HS-27A (cell line): ENCODE results near the gene ARL16.

ENCODE experiments used
- DNase-seq: peaks from one replicate; pipeline ENCODE4 v3.0.0-alpha.2; 2012; ENCODE audit warnings: low read depth, missing footprints

Gene ARL16

GRCh38 chr17:81712468-81713003 lies 28.9 kb upstream of the ARL16 start:
- DNase-seq: no peak

- no peak for DNase-seq
These were observed 28.3 kb upstream of the ARL16 start, which contains the start of gene SLC25A10 for GRCh38 chr17:81711814-81712467. Gene SLC25A10, plus strand, starts transcription at chr17:81712284. Its CDS starts 143 bp downstream, at chr17:81712427.

GRCh38 chr17:81710514-81711308 lies 27.1 kb upstream of the ARL16 start:
- no peak for DNase-seq

GRCh38 chr17:81708739-81709185 lies 25.2 kb upstream of the ARL16 start:
- no peak for DNase-seq

- DNase-seq: no peak
These were observed 24.4 kb upstream of the ARL16 start for GRCh38 chr17:81707725-81708646.

GRCh38 chr17:81706757-81707624 lies 23.4 kb upstream of the ARL16 start:
- no peak for DNase-seq

GRCh38 chr17:81706232-81706611 lies 22.6 kb upstream of the ARL16 start:
- DNase-seq: no peak

GRCh38 chr17:81705518-81706231 lies 22.1 kb upstream of the ARL16 start:
- DNase-seq: no peak

- no peak for DNase-seq
These were observed 20.4 kb upstream of the ARL16 start for GRCh38 chr17:81703747-81704654.

GRCh38 chr17:81702934-81703746 lies 19.5 kb upstream of the ARL16 start, which contains the start of gene MRPL12:
Gene MRPL12, plus strand, starts transcription at chr17:81703367. Its CDS starts 135 bp downstream, at chr17:81703502.
- no peak for DNase-seq

- no peak for DNase-seq
These were observed 17.9 kb upstream of the ARL16 start for GRCh38 chr17:81701288-81702071.

GRCh38 chr17:81700353-81701287 lies 17.0 kb upstream of the ARL16 start:
- DNase-seq: no peak

- DNase-seq: no peak
These were observed 13.9 kb upstream of the ARL16 start for GRCh38 chr17:81697261-81698044.

GRCh38 chr17:81696218-81696941 lies 12.8 kb upstream of the ARL16 start:
- DNase-seq: no peak

GRCh38 chr17:81695801-81696200 lies 12.2 kb upstream of the ARL16 start:
- DNase-seq: no peak
